Psoas muscle (tissue), 8 donors: ENCODE measurements around the gene CDIP1. TPM values are rescaled to one million over a fixed set of nuclear protein-coding genes. Genes with fewer than 3 reads are reported as not detected.
A peak's percentile ranks its signal among the peaks of the same experiment; 100 is the strongest.

Source experiments
- ATAC-seq, 4 donors: fragments of 200-7000 bp; cut with Tn5 transposase; one replicate each; pipeline ENCODE4 v1.9.1; 2020; ENCODE audit warnings: moderate library complexity in 3 of 4, mild to moderate bottlenecking in 2 of 4
- DNase-seq, 2 donors: peaks; one replicate each; pipeline ENCODE4 v3.0.0-alpha.2; 2020
- H3K27ac ChIP-seq: fragments of 200-600 bp; one replicate; pipeline ENCODE4 v1.8.0; 2022
- H3K27me3 ChIP-seq, 3 donors: fragments of 200-600 bp in 1 of 3; one replicate each; pipeline versions ENCODE4 v1.6.1 to v1.8.0; 2013 to 2022; ENCODE audit warnings: low read length in 2 of 3, mild to moderate bottlenecking in 2 of 3, moderate library complexity in 1 of 3; ENCODE audit not compliant: insufficient read depth in 3 of 3
- H3K36me3 ChIP-seq, 2 donors: fragments of 200-600 bp in 1 of 2; one replicate each; pipeline versions ENCODE4 v1.6.1 to v1.8.0; 2013 to 2022; ENCODE audit warnings: low read depth in 1 of 2, mild to moderate bottlenecking in 1 of 2, moderate library complexity in 1 of 2; ENCODE audit not compliant: insufficient read depth in 1 of 2
- H3K4me1 ChIP-seq: fragments of 200-600 bp; one replicate; pipeline ENCODE4 v1.8.0; 2022
- H3K4me3 ChIP-seq: fragments of 200-600 bp; one replicate; pipeline ENCODE4 v1.8.0; 2022; ENCODE audit warnings: mild to moderate bottlenecking
- H3K9me3 ChIP-seq: fragments of 200-600 bp; one replicate; pipeline ENCODE4 v1.8.0; 2022
- CTCF ChIP-seq: fragments of 200-600 bp; IDR thresholded peaks from one replicate; pipeline ENCODE4 v1.8.0; 2022; ENCODE audit warnings: antibody characterized with exemption
- WGBS, 3 donors: extraction: QIAGEN DNeasy Blood & Tissue Kit; methylation state at CpG; one replicate each; pipeline versions ENCODE4 v1.1.6 to v1.1.7; 2013; 5-methylcytosine and 5-hydroxymethylcytosine counted together
- intact Hi-C, 2 donors: fragments of 100-400 bp; cut with DNase I; formaldehyde crosslinking; loops; one replicate each; pipeline versions ENCODE4 v1.11.0 to v1.14.2; 2022
- polyA plus RNA-seq, 3 donors: library from polyadenylated mRNA; stranded (reverse); fragments of 200-250 nt; gene quantifications; one replicate each; pipeline ENCODE4 v1.2.3, GENCODE V29; 2013
- total RNA-seq, 4 donors: library from RNA; stranded (reverse); fragmentation: NEBNext Ultra II Directional in 2 of 4; extraction: Animal tissue kit (Norgen Biotek cat#: 25700) in 2 of 4; gene quantifications; one replicate each; pipeline versions ENCODE4 v1.2.1 to v1.2.4, GENCODE V29; 2021 to 2023
- donor health status: healthy with polysubstance abuse.
- donor health status: DM: no; HTN: no; CAD: no; lungs with moderate emphysema.
- donor health status: Bipolar disorder and iron deficiency.
- donor health status: healthy.
- donor health status: DM: yes; HTN: yes; CAD: no.
- donor health status: DM: no; HTN: no; CAD: no.
- donor health status: DM: no; HTN: no; CAD: no.
- donor health status: DM: yes; HTN: yes; CAD: no.

Gene CDIP1
- total and polyA plus RNA-seq, 7 donors = 18.7 to 51.8 (median 31.3) TPM

GRCh38 chr16:4513881-4514280, 24.7 kb downstream of the CDIP1 start:
- TF ChIP-seq CTCF = no peak
- intact Hi-C loops = loop anchor here (2.0 to 10.0 kb wide), 2 partner anchors 35 to 441 kb away; partner anchors contain the start of gene SEC14L5 (in 1 of the 2)
- no peak for DNase-seq
- H3K9me3 ChIP-seq = no peaks in the 10 kb centered on the region
- H3K36me3 ChIP-seq = peaks cover 3 to 52% of the 10 kb centered on the region in 2 donors
- H3K4me1 ChIP-seq = peaks cover 4% of the 10 kb centered on the region
- ATAC-seq = no peak
- H3K27ac ChIP-seq = peak overlapping the region; percentile 50
- H3K27me3 ChIP-seq = no peaks in the 10 kb centered on the region
- H3K4me3 ChIP-seq = no peak overlapping the region
- 93 to 97% (median 96%) methylated on average over 7 of the region's 7 CpGs for WGBS, 3 donors

GRCh38 chr16:4513086-4513860, 25.3 kb downstream of the CDIP1 start:
- ATAC-seq = no peak
- intact Hi-C loops = loop anchor here in 1 of 2 donors (10.0 kb wide), 1 partner anchor 442 kb away; the partner anchor contains the start of gene SEC14L5

GRCh38 chr16:4512473-4512872, 26.1 kb downstream of the CDIP1 start:
- no peak overlapping the region for H3K4me3 ChIP-seq
- ATAC-seq (no peak), DNase-seq (no peak)
- WGBS, 3 donors = 92 to 95% (median 95%) methylated on average over 10 of the region's 10 CpGs
- no peak for TF ChIP-seq CTCF
- peaks cover 3 to 66% of the 10 kb centered on the region in 2 donors for H3K36me3 ChIP-seq
- H3K27ac ChIP-seq = no peak overlapping the region
- intact Hi-C loops = loop anchor here in 1 of 2 donors (10.0 kb wide), 1 partner anchor 442 kb away; the partner anchor contains the start of gene SEC14L5
- no peaks in the 10 kb centered on the region for H3K27me3 ChIP-seq
- H3K4me1 ChIP-seq = peaks cover 4% of the 10 kb centered on the region
- H3K9me3 ChIP-seq = no peaks in the 10 kb centered on the region

More at GRCh38 chr16:4513086-4513860, 25.3 kb downstream of the CDIP1 start:
- Histone ChIP-seq H3K4me1 (peaks cover 4% of the 10 kb centered on the region), H3K27ac (peak overlapping the region; percentile 50), H3K9me3 (no peaks in the 10 kb centered on the region), H3K27me3 (no peaks in the 10 kb centered on the region), H3K4me3 (no peak overlapping the region), H3K36me3 (peaks cover 3 to 58% of the 10 kb centered on the region in 2 donors)
- WGBS, 3 donors = 84 to 87% (median 85%) methylated on average over 18 to 19 of the region's 19 CpGs
- no peak for TF ChIP-seq CTCF
- no peak for DNase-seq

- Histone ChIP-seq H3K36me3 (peaks cover 3 to 75% of the 10 kb centered on the region in 2 donors), H3K4me3 (no peak overlapping the region), H3K27ac (no peak overlapping the region), H3K27me3 (no peaks in the 10 kb centered on the region), H3K4me1 (peaks cover 4% of the 10 kb centered on the region), H3K9me3 (no peaks in the 10 kb centered on the region)
- WGBS, 3 donors = 61 to 72% (median 65%) methylated on average over 9 of the region's 9 CpGs
- peak; percentile 45 for TF ChIP-seq CTCF
- intact Hi-C loops = loop anchor here in 1 of 2 donors (10.0 kb wide), 1 partner anchor 443 kb away; the partner anchor contains the start of gene SEC14L5
- ATAC-seq (peak; percentile 53 to 68 (median 58)), DNase-seq (no peak)
These were observed 27.0 kb downstream of the CDIP1 start for GRCh38 chr16:4511441-4512082.
